Measurements from ENCODE around the gene ATP6V1G3. TPM values are rescaled to one million over a fixed set of nuclear protein-coding genes. Genes with fewer than 3 reads are reported as not detected.
A peak's percentile ranks its signal among the peaks of the same experiment; 100 is the strongest.

Gene ATP6V1G3
- total RNA-seq, 1 donor from 2014 or later: not detected

- no peak for DNase-seq (ENCODE audit: low spot score)
- Mint-ChIP-seq H3K4me1 (peaks cover 4% of the 10 kb centered on the region), H3K4me3 (no peak overlapping the region), H3K27me3 (ENCODE audit: insufficient read depth, low read depth) (peaks cover 3% of the 10 kb centered on the region), H3K9me3 (peaks cover 4% of the 10 kb centered on the region), H3K27ac (no peak overlapping the region), H3K36me3 (no peaks in the 10 kb centered on the region)
- no peaks in the 10 kb centered on the region for H3F3A ChIP-seq (ENCODE audit: low read depth)
- H4K20me1 ChIP-seq (ENCODE audit: low read depth): no peaks in the 10 kb centered on the region
- H3K36me3 ChIP-seq: no peaks in the 10 kb centered on the region
- H3K4me3 ChIP-seq: no peak overlapping the region
- no peak overlapping the region for H2AFZ ChIP-seq (replicated peaks)
- no peaks in the 10 kb centered on the region for H3K9me3 ChIP-seq (ENCODE audit: low read depth)
- H3K27ac ChIP-seq: no peak overlapping the region
- H3K27me3 ChIP-seq: no peaks in the 10 kb centered on the region
- H3K4me2 ChIP-seq: no peak overlapping the region
- no peaks in the 10 kb centered on the region for H3K4me1 ChIP-seq
- no peak for TF ChIP-seq EZH2phosphoT487 (IDR thresholded peaks at IDR 0.05)
- no peak overlapping the region for H3K9ac ChIP-seq
- no peaks in the 10 kb centered on the region for H3K79me2 ChIP-seq (ENCODE audit: low read depth)
Measured at GRCh38 chr1:198497326-198498102, 43.0 kb downstream of the ATP6V1G3 start.

DNA sequence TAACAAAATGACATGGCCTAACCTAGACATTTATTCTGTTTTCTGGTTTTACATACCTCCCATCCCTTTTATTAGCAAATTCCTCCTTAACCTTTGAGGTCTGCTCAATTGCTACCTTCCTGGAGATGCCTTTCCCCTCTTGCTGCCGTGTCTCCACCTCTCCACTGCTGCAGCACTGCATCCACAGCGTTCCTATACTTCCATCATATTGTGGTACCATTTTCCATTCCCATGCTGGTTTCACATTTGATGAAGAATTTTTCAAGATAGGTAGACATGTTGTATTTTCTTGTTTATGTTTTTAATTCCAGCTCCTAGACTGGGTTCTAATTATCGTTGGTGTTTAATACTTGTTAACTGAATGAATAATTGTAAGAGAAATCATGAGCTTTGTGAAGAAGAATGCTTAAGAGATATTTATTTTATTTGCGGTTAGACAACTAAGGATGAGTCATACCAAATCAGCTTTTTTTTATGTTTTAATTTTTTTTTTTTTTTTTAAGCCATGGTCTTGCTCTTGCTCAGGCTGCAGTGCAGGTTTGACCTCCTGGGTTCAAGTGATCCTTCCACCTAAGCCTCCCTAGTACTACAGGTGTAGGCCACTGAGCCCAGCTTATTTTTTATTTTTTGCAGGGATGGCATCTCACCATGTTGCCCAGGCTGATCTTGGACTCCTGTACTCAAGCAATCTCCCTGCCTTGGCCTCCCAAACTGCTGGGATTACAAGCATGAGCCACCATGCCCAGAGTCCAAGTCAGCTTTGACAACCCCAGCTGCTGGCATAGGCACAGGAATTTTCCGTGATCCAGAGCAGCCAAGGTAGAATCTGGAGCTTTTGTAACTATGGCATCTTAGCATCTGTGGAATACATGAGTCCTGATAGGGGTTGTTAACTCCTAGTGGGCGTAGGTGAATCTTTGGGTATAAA is 44.0 kb downstream of the ATP6V1G3 start:
- no peaks in the 10 kb centered on the region for H3K4me1 ChIP-seq
- no peaks in the 10 kb centered on the region for H3K9me3 Mint-ChIP-seq
- no peaks in the 10 kb centered on the region for H3K36me3 Mint-ChIP-seq
- H3F3A ChIP-seq (ENCODE audit: low read depth): no peaks in the 10 kb centered on the region
- H2AFZ ChIP-seq (replicated peaks): no peak overlapping the region
- H3K79me2 ChIP-seq (ENCODE audit: low read depth): no peaks in the 10 kb centered on the region
- H3K27ac ChIP-seq: no peak overlapping the region
- H3K4me2 ChIP-seq: no peak overlapping the region
- TF ChIP-seq EZH2phosphoT487 (IDR thresholded peaks at IDR 0.05) (no peak), EZH2 (IDR thresholded peaks at IDR 0.05) (no peak), CTCF (IDR thresholded peaks at IDR 0.05) (no peak)
- H3K4me3 ChIP-seq: no peak overlapping the region
- H3K27ac Mint-ChIP-seq: no peak overlapping the region
- no peak overlapping the region for H3K9ac ChIP-seq
- no peak for DNase-seq (ENCODE audit: low spot score)
- peaks cover 4% of the 10 kb centered on the region for H3K4me1 Mint-ChIP-seq
- no peak overlapping the region for H3K4me3 Mint-ChIP-seq
- H3K27me3 Mint-ChIP-seq (ENCODE audit: insufficient read depth, low read depth): peaks cover 3% of the 10 kb centered on the region
- H3K9me3 ChIP-seq (ENCODE audit: low read depth): no peaks in the 10 kb centered on the region
- no peaks in the 10 kb centered on the region for H4K20me1 ChIP-seq (ENCODE audit: low read depth)
- H3K27me3 ChIP-seq: no peaks in the 10 kb centered on the region
- H3K36me3 ChIP-seq: no peaks in the 10 kb centered on the region

GRCh38 chr1:198495631-198496030 is 44.8 kb downstream of the ATP6V1G3 start:
- H3K36me3 Mint-ChIP-seq: no peaks in the 10 kb centered on the region
- no peaks in the 10 kb centered on the region for H3F3A ChIP-seq (ENCODE audit: low read depth)
- H3K4me1 Mint-ChIP-seq: peaks cover 4% of the 10 kb centered on the region
- no peak overlapping the region for H3K4me2 ChIP-seq
- H3K27me3 ChIP-seq: no peaks in the 10 kb centered on the region
- no peak overlapping the region for H3K4me3 ChIP-seq
- DNase-seq (ENCODE audit: low spot score): peak; percentile 5
- H3K4me3 Mint-ChIP-seq: no peak overlapping the region
- TF ChIP-seq CTCF (IDR thresholded peaks at IDR 0.05): no peak
- no peak for TF ChIP-seq EZH2 (IDR thresholded peaks at IDR 0.05)
- TF ChIP-seq EZH2phosphoT487 (IDR thresholded peaks at IDR 0.05): no peak
- no peaks in the 10 kb centered on the region for H3K9me3 Mint-ChIP-seq
- H3K79me2 ChIP-seq (ENCODE audit: low read depth): no peaks in the 10 kb centered on the region
- no peak overlapping the region for H2AFZ ChIP-seq (replicated peaks)
- H3K27ac Mint-ChIP-seq: no peak overlapping the region
- no peak overlapping the region for H3K27ac ChIP-seq
- no peaks in the 10 kb centered on the region for H3K36me3 ChIP-seq
- no peaks in the 10 kb centered on the region for H3K4me1 ChIP-seq
- H3K9me3 ChIP-seq (ENCODE audit: low read depth): no peaks in the 10 kb centered on the region
- no peak overlapping the region for H3K9ac ChIP-seq
- peaks cover 3% of the 10 kb centered on the region for H3K27me3 Mint-ChIP-seq (ENCODE audit: insufficient read depth, low read depth)
- H4K20me1 ChIP-seq (ENCODE audit: low read depth): no peaks in the 10 kb centered on the region
